Embryonic facial prominence (tissue), 1 donor: ENCODE data around the gene GUCA2A.
"Not testable (repeated sequence)": the region's sequence is repeated elsewhere in the genome, so short reads cannot be mapped to it uniquely, and the experiment has no call there.

Experiments
- DNase-seq: peaks from one replicate; pipeline ENCODE4 v3.0.0-alpha.2; 2016; ENCODE audit errors: extremely low spot score

GUCA2A gene, protein sequence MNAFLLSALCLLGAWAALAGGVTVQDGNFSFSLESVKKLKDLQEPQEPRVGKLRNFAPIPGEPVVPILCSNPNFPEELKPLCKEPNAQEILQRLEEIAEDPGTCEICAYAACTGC

DNA sequence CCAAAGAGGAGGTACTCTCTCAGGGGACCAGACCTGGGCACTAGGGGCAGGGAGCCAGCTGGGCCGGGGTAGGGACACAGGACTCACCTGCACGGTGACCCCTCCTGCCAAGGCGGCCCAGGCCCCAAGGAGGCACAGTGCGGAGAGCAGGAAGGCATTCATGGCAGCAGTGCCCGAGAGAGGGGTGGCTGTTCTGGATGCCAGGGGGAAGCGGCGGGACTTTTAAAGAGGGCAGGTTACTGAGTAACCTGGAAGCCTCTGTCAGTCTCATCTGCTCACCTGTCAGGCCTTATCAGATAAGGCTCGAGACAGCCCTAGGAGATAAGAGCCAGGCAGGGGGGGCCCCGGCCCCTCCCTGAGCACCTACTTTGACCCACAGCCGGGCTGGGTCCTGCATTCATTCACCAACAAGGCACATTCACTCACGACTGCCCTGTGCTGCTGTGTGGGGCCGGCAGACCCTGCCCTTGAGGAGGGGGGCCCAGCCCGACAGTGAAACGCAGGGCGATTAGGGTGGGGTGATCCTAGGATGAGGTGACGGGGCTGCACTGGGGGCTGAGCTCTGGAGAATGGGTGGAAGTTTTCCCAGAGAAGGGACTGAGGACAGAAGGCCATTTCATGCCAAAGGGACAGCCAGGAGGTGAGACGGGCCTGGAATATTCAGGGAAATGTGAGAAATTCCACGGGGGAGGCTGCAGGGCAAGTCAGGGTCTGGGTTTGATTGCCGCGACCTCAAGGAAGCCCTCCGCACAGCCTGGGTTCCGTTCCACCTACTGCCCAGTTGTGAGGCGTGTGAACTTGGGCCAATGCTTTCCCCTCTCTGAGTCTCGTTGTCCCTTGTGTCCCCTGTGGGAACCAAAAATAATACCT, at the start of gene GUCA2A:
Gene GUCA2A (minus strand): TSS at position 195 of the 870 bp plus-strand sequence. CDS start 33 bp downstream, at position 162.
- DNase-seq, result no peak

DNA sequence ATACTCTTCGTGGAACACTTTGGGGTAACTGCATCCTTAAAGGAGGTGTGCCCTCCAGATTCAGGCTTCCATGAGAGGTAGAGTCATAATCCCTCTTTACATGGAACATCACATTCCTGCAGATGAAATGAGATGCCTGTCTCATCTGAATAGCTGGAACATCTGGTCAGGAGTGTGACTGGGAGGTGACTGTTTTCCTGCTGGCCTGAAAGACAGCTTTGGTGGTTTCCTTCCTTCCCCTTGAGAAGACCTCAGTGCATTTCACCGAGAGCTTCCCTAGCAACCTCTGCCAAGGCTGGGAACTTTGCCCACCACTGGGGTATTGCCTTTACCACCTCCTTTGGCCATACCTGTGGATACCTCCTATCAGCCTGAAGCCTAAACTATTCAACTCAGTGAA, 46.7 kb upstream of the GUCA2A start:
- no peak for DNase-seq

DNA sequence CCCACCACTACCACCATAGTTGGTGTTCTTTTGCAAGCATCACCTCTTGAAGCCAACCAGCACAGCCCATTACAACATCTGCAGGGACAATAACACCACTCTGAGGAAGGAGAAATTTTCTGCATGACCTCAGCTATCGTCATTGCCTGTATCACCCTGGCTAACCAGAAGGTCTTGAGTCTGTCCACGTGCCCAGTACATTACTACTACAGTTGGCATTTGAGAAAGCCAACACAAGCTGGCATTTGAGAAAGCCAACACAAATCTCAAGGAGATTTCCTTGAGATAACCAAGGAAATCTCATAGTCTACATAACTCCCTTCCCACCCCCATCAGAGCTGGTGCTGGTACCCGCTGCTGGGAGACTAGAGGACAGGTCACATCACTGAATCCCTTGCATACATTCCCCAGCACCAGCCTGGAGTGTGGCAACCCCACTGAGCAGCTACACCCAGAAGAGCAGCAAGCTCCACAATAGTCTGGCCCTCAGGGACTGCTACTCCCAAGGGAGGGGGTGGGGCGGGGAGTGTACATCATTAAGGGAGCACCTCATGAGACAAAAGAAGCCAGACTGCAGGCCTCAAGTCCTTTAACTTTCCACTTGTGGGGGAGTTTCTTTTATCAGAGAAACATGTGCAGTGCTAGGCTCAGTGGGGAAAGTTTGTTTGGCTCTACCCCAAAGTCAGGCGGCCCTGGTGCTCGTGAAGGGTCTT, 46.0 kb upstream of the GUCA2A start:
- DNase-seq, result no peak

DNA sequence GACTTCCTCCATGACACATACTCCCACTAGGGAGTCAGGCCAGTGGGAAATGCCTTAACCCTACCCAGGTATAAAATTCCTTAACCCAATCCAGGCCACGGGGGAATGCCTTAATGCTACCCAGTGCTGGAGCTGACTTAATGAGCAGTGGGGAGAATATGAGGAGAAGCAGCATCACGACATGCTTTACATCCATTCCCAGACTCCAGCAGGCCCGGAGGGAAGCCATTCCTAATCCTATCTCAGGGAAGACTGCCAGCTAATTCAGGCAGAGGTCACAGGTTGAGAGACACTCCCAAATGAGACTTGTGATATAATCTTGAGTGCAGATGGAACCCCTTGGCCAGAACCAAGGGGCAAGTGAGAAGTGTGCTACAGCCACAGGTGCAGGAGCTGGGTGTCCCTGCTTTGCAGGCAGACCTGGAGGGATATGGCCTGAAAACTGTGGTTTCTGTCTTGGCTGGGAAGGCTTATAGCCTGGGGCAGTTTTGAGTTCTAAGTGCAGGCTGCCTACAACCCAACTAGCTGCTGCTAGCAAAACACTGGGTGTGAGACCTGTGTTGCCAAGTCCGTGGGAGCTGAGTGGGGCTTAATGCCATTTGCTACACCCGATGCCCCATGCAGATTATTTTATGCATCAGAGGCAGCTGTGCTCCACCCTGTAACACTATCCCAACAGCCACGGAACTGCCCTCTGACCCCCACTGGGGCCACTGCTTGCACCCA, 45.1 kb upstream of the GUCA2A start:
- DNase-seq, result no peak

DNA sequence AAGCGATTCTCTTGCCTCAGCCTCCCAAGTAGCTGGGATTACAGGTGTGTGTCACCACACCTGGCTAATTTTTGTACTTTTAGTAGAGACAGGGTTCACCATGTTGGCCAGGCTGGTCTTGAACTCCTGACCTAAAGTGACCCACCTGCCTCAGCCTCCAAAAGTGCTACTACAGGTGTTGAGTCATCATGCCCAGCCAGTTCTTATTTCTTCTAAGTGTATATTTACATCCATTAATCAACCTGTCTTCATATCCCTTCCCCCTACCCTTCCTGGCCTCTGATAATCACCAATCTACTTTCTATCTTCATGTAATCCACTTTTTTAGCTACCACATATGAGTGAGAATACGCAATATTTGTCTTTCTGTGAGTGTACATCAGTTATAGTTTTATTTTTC, 42.4 kb upstream of the GUCA2A start:
- DNase-seq, result not testable (repeated sequence)

DNA sequence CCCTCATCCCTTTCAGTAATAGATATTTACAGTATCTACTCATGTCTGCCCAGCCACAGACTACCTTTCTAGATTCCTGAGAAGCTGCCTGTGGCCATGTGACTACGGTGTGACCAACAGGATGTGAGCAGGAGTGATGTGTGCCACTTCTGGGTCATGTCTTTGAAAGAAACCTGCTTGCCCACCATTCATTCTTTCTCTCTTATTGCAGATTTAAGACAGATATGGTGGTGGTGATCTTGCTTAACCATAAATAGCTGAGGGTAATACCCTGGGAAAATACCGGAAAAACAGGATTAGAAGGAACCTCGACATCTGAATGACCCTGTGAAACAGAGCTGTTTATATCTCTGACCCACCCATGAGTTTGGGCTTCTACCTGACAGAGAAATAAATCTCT, 41.6 kb upstream of the GUCA2A start:
- DNase-seq, result no peak

DNA sequence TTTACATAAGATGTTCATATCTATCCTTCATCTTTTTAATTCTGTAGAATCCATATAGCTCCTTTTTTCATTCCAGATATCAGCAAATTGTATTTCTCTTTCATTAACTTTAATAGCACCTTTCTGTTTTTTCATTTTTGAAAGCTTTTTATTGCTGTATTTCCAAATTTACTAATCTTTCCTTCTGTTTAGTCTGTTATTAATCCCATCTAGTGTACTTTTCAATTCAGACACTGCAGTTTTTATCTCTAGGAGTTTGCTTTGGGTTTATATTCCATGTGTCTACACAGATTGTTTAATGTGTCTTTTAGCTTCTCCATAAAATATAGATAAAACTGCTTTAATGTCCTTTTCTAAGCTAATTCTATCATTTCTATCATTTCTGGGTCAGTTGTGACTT, 37.4 kb upstream of the GUCA2A start:
- no peak for DNase-seq

DNA sequence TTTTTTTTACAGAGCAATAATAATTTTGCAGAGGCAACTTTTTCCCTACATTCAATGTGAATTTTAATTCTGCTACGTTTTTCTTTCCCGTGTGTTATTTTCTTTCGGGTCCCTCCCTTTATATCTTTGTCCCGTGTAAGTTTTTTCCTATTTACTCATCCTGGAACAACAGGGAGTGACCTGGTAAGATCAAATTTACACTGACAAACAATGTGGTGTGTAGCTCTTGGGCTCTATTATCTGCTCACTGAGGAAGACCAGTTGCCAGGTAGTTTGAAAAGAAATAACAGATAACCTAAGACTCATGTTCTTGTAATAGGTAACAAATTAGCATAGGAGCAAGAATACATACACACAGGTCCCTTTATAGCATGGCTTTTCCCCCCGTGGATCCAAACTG, 33.7 kb upstream of the GUCA2A start:
- DNase-seq, result no peak

DNA sequence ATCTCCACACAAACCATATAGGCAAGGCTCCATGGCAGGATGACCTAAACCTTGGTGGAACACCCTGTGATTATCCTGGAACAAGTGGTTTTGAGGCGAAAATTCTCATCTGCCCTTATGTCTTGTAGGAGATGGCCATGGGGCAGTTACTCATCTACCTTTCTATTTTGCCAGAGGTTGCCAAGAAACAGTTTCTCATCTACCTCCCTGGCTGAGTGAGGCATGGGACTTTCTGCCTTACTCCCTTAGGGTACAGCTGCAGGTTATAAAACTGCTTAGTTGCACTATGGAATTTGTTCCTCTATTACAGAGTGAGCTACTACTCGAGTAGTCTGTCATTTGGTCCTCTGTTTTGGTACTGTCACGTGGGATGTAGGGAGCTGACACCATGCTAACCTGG, 31.3 kb upstream of the GUCA2A start:
- DNase-seq, result no peak

DNA sequence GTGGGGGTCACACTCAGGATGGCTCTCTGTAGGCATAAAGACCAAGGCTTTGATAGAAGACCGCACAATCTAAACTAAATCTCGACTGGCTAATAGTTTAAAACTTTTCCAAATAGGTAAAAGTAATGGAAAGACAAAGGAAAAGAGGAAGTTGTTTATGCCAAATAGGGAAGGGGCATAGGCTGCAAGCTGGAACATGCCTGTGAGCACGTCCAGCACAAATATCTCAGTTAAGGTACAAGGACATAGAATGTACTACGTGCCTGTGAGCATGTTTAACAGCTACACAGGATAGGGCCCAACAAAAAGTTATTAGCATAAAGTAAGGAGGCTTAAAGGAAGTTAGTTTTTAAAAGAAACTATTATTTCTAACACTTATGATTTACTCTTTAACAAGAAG, 27.6 kb upstream of the GUCA2A start:
- DNase-seq, result no peak

DNA sequence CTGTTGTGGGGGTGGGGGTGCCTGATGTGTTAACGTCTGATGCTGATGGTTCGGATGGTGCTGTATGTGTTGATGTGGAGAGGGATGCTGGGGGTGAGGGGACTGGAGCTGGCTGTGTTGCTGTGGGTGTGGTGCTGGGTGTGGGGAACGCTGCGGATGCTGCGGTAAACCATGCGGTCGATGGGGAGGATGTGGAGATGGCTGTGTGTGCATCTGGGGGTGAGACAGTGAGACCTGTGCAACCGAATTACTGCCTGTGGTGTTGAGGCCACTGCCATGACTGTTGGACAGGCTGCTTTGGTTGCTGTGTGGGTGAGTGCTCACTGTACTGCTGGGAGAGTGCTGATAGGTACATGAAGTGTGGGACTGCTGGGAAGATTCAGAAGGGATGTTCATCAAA, 26.8 kb upstream of the GUCA2A start:
- no peak for DNase-seq

DNA sequence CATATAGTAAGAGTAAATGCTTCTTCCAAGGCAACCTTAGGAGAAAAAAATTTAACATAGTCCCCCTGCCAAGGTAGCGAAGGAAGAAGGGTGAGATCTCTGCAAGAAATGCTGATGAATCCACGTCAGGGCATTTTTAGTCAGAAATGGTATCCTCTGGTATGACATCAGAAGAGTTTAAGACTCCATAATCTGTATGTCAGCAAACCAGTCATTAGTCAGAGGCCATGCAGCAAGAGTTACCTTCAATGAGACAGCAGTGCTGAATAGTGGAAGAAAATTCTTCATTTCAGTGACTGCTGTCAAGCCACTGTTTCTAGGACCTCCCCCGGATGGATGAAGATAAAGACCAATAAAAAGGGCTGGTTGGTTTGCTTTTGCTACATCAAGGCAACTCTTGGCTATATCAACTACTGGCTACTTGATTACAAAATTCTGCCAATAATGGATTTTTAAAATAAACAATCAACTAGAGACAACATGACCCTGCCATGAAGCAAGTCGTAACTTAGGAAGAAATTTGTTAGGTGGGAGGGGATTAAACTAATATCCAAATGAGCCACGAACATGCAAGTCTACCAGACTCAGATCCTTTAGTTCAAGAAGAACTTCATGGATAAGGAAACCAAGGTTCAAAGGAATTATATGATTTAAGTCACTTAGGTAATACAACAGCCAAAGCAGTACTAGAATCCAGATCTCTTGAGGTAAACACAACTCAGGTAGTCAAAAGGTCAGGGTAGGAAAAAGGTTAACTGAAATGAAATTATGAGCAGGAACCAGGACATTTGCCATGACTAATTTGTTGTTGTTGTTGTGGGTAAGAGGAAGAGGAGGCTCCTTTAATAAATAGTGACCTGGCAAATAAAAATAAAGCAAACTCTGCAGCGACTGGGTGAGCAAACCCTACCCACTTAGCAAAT, 25.6 kb upstream of the GUCA2A start:
- DNase-seq, result no peak

DNA sequence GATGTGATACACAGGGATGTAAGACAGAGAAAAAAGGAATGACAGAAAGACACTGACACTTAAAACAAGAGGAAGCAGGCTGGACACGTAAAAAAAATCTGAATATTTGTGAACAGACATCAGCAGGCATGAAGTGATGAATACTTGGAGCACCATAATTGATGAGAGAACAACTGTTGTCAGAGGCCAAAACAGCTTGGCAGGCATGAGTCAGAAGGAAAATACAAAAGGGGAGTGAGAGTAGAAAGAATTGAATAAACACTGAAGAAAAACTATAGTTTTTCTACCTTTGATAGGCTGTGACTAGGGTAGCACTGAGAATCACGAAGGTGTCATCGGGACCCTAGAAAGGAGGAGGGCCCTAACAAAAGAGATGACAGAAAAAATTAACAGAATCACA, 21.6 kb upstream of the GUCA2A start:
- no peak for DNase-seq

DNA sequence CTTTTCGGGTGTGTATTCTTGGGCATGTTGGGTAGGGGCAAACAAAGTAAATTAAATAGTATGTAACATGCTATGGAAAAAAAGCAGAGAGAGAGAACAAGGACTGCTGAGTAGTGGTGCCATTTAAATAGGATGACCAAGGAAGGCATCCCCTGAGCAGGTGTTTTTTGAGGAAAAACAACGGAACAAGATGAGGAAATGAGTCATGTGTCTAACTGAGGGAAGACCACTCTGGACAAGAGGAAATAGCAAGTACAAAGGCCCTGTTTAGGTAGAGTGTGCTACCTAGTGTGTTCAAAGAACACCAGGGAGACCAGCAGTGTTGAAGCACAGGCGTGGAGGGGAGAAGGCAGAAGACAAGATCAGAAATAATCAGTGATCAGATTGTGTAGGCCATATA, 20.1 kb upstream of the GUCA2A start:
- DNase-seq, result no peak

DNA sequence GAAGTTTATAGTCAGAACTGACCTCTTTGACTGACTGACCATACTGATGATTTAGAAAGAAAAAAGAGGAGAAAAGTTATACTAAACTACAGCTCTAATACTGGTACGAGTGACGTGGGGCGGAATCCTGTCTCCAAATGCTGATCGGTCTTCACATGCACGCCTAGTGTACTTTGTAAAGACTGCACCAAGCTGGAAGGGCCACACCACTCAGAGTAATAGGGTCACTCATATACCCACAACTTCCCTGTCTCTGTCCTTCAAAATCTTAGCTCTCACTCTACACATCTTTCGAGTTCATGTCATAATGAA, 19.4 kb upstream of the GUCA2A start:
- DNase-seq, result no peak

DNA sequence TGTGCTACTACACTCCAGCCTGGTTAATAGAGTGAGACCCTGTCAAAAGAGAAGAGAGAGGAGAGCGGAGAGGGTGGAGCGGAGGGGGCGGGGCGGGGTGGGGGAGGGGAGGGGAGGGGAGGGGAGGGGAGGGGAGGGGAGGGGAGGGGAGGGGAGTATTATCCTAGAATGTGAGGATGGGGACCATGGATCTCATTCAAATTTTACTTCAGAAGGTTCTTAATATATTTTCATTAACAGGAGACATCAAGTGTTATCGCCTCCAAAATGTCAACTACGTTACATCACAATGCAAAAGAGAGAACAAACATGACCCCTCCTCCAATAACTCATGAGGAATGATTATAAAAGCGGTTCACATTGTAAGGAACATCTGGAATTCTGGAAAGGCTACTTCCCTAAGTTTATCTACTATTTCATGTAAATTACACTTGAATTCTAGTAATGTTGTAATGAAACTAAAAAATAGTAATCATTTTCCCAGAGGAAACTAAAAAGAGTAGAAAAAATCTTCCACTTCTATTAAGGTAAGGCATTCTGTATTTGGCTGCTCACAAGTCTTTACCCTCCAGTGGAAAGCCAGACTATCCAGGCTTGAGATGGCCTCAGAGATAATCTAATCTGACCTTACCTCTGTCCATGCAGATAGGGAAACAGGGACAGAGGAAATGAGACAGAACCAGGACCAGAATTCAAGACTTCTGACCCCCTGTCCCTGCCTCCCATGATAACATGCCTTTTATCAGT, 18.8 kb upstream of the GUCA2A start:
- no peak for DNase-seq

DNA sequence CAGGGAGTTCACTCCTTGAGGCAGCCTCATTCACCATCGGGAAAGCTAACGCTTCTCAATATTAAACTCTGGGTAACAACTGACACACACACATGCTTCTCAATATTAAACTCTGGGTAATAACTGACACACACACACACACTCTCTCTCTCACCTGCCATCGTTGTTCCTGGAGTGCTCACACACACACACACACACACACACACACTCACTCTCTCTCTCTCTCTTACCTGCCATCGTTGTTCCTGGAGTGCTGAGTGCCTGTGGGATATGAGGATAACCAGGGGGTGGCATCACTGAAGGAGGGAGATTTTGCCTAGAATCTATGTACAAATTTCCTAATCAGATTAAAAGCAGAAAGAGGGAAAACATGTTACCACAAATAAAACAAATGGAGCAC, 17.1 kb upstream of the GUCA2A start:
- no peak for DNase-seq

DNA sequence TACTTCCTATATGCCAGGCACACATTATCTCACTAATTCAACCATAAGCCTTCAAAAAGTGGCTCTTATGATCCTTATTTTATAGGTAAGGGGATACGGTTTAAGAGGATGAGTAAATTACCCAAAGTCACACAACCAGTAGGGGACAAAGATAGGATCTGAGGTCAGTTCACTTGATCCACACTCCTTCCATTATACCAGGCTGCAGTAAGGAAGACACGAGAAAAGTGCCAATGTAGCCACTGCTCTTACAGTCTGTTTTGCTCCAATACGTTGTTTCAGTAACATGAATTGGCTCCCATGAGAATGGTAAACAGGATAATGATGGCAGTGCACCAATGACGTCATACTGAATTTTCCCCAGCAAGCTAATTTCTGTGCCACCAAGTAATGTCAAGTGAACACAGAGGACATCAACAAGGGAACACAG, 15.4 kb upstream of the GUCA2A start:
- DNase-seq, result no peak

DNA sequence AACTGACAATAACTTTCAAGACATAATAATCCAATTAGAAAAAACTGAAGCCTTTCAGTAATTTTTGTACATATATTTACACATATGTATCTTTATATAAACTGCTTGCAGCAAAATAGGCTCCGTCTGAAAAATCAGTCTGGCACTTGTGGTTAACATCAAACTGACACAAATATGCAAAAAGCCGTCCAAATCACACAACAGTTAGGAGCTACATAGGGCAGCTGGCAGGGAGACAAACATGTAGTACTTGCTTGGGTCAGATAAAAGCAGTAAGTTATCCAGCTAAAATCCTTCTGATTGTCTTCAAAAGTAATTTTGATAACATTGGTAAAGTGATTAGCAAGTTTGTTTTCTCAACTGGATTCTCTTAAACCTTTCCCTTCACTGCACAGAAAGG, 14.7 kb upstream of the GUCA2A start:
- no peak for DNase-seq

DNA sequence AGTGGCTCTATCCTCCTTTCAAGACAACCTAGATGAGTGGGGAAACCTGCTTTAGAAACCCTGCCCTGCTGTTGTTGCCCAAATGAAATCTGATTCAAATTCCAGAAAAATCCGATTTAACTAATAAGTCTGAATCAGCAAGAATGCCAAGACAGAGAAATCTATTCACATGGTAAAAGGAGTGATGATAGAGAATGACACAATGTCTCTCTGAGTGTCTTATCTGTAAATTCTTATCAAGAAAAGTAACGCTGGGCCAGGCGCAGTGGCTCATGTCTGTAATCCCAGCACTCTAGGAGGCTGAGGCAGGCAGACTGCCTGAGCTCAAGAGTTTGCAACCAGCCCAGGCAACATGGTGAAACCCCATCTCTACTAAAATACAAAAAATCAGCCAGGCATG, 13.7 kb upstream of the GUCA2A start:
- DNase-seq, result no peak

DNA sequence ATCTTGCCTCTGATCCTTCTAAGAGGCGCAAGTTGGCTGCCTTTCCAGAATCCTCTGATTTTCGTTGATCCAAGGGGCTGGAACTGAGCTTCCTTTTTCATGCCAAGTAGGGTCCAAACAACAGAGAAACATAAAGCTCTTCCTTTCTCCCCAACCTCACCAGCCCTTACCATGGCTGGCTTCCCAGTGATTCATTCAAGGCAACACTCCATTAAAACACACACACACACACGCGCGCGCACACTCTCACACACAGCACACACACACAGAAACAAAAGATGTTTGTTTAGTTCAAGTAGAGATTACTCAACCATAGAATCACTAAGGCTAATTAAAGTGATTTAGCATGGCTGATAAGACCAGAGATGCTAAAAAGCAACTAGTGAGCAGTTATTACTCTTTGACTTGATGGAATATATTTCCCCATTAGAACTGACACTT, 13.0 kb upstream of the GUCA2A start:
- DNase-seq, result no peak
